HCT116 (cell line): Measurements from ENCODE around the gene FIP1L1. TPM values are rescaled to one million over a fixed set of nuclear protein-coding genes. Genes with fewer than 3 reads are reported as not detected.

Experiments
- ATAC-seq: fragments of 200-7000 bp; cut with Tn5 transposase; 2 replicates; pipeline ENCODE4 v1.9.1; 2020; ENCODE audit warnings: mild to moderate bottlenecking, moderate library complexity
- BruUV-seq: library from RNA; stranded (reverse); fragments of 400-500 nt; replicated peaks from 2 replicates; lab custom pipeline; 2021; lab: Mats Ljungman, UMichigan
- CTCF ChIA-PET: fragments of 300-600 bp; sonication (Branson Sonifier 250); formaldehyde crosslinking; loops from one replicate; lab custom pipeline; 2021; ENCODE audit warnings: antibody characterized with exemption; lab: Charles Lee
- POLR2A ChIA-PET: fragments of 300-600, 350-600 bp; sonication (Branson Sonifier 250); formaldehyde crosslinking; loops from one replicate; lab custom pipeline; 2021; ENCODE audit warnings: antibody characterized with exemption; lab: Charles Lee
- RAD21 ChIA-PET, 2 experiments: fragments of 300-600 bp; sonication (Branson Sonifier 250); formaldehyde crosslinking; loops; one replicate each; lab custom pipeline; 2023; ENCODE audit warnings: low total read pairs in 2 of 2; ENCODE audit not compliant: uncharacterized antibody in 2 of 2, unreplicated experiment in 2 of 2, low non-redundant PET in 1 of 2; lab: Charles Lee
- DNase-seq: peaks from one replicate; pipeline ENCODE4 v3.0.0-alpha.2; 2010; ENCODE audit warnings: low read depth, low spot score
- H2AFZ ChIP-seq: fragments of 200-600 bp; shearing (Covaris generic), sonication (generic); 2 replicates; pipeline ENCODE4 v1.6.1; 2017; ENCODE audit warnings: low read depth, mixed run types, mixed read lengths, antibody characterized with exemption, low read length; ENCODE audit not compliant: poor library complexity, severe bottlenecking
- H3K27ac ChIP-seq: 2 replicates; pipeline ENCODE4 v1.5.1; 2012; ENCODE audit warnings: low read depth, low read length
- H3K27me3 ChIP-seq: fragments of 200-600 bp; sonication (generic); 2 replicates; pipeline ENCODE4 v1.6.1; 2016; ENCODE audit warnings: mixed run types, low read length, mixed read lengths; ENCODE audit not compliant: insufficient read depth
- H3K36me3 ChIP-seq, 2 experiments: fragments of 200-500 bp in 1 of 2; fragments of 200-600 bp in 1 of 2; sonication (Bioruptor generic) in 1 of 2; sonication (generic) in 1 of 2; 2 replicates each; pipeline versions ENCODE4 v1.5.1 to v1.6.1; 2014 to 2016; ENCODE audit warnings: low read length in 2 of 2, inconsistent platforms in 1 of 2, mixed read lengths in 1 of 2, mixed run types in 1 of 2; ENCODE audit not compliant: insufficient read depth in 2 of 2, control insufficient read depth in 1 of 2
- H3K4me1 ChIP-seq, 2 experiments: fragments of 200-600 bp in 1 of 2; sonication (generic) in 1 of 2; 2 replicates each; pipeline versions ENCODE4 v1.5.1 to v1.6.1; 2012 to 2017; ENCODE audit warnings: low read length in 2 of 2, inconsistent platforms in 1 of 2, mild to moderate bottlenecking in 1 of 2, mixed read lengths in 1 of 2, mixed run types in 1 of 2, moderate library complexity in 1 of 2; ENCODE audit not compliant: insufficient read depth in 2 of 2, control insufficient read depth in 1 of 2
- H3K4me2 ChIP-seq: fragments of 200-600 bp; sonication (generic); 2 replicates; pipeline ENCODE4 v1.6.1; 2017; ENCODE audit warnings: mixed run types, low read length, mixed read lengths
- H3K4me3 ChIP-seq, 2 experiments: fragments of 200-600 bp in 1 of 2; sonication (generic) in 1 of 2; replicated peaks in 1 of 2; 2 replicates each; pipeline ENCODE4 v1.5.1; 2011 to 2016; ENCODE audit warnings: low read length in 2 of 2, control low read depth in 1 of 2, low read depth in 1 of 2, mild to moderate bottlenecking in 1 of 2, mixed read lengths in 1 of 2, mixed run types in 1 of 2
- H3K79me2 ChIP-seq: fragments of 200-600 bp; sonication (generic); 2 replicates; pipeline ENCODE4 v1.6.1; 2017; ENCODE audit warnings: mild to moderate bottlenecking, mixed run types, low read length, moderate library complexity, mixed read lengths; ENCODE audit not compliant: insufficient read depth
- H3K9ac ChIP-seq: fragments of 200-600 bp; sonication (generic); 2 replicates; pipeline ENCODE4 v1.6.1; 2016; ENCODE audit warnings: low read length, mixed read lengths
- H3K9me2 ChIP-seq: fragments of 200-600 bp; sonication (generic), shearing (Covaris generic); 2 replicates; pipeline ENCODE4 v1.6.1; 2017; ENCODE audit warnings: mixed run types, mild to moderate bottlenecking, moderate library complexity; ENCODE audit not compliant: insufficient read depth
- H3K9me3 ChIP-seq, 2 experiments: fragments of 200-500 bp in 1 of 2; fragments of 200-600 bp in 1 of 2; sonication (Bioruptor generic) in 1 of 2; sonication (generic) in 1 of 2; 2 replicates each; pipeline ENCODE4 v1.6.1; 2014 to 2017; ENCODE audit warnings: low read length in 2 of 2, mixed read lengths in 2 of 2, inconsistent platforms in 1 of 2, low read depth in 1 of 2, mild to moderate bottlenecking in 1 of 2, mixed run types in 1 of 2, moderate library complexity in 1 of 2; ENCODE audit not compliant: control insufficient read depth in 1 of 2, insufficient read depth in 1 of 2
- H4K20me1 ChIP-seq: fragments of 200-600 bp; sonication (generic), shearing (Covaris generic); 2 replicates; pipeline ENCODE4 v1.6.1; 2017; ENCODE audit warnings: mixed run types, mild to moderate bottlenecking, moderate library complexity; ENCODE audit not compliant: insufficient read depth
- CBX3 ChIP-seq: IDR thresholded peaks from 2 replicates; pipeline ENCODE4 v1.6.1; 2012; ENCODE audit warnings: low read depth
- EGR1 ChIP-seq: IDR thresholded peaks from 2 replicates; pipeline ENCODE4 v1.6.1; 2012; ENCODE audit warnings: low read depth
- EZH2 ChIP-seq: fragments of 200-600 bp; sonication (generic); IDR thresholded peaks from 2 replicates; pipeline ENCODE4 v1.6.1; 2017; ENCODE audit warnings: antibody characterized with exemption, mixed run types
- EZH2phosphoT487 ChIP-seq: fragments of 200-600 bp; IDR thresholded peaks from 2 replicates; pipeline ENCODE4 v1.6.1; 2018; ENCODE audit warnings: antibody characterized with exemption, borderline replicate concordance
- FOSL1 ChIP-seq: IDR thresholded peaks from 2 replicates; pipeline ENCODE4 v1.6.1; 2012; ENCODE audit warnings: low read depth
- JUND ChIP-seq: IDR thresholded peaks from 2 replicates; pipeline ENCODE4 v1.6.1; 2012
- MAX ChIP-seq: IDR thresholded peaks from 2 replicates; pipeline ENCODE4 v1.6.1; 2012
- POLR2A ChIP-seq: IDR thresholded peaks from 2 replicates; pipeline ENCODE4 v1.7.0; 2011; ENCODE audit warnings: borderline replicate concordance; ENCODE audit not compliant: insufficient read depth, insufficient read length; ENCODE audit errors: extremely low read depth
- POLR2AphosphoS5 ChIP-seq: IDR thresholded peaks from 2 replicates; pipeline ENCODE4 v1.6.1; 2011; ENCODE audit warnings: mild to moderate bottlenecking, low read depth, low read length, moderate library complexity
- RAD21 ChIP-seq: IDR thresholded peaks from 2 replicates; pipeline ENCODE4 v1.6.1; 2012; ENCODE audit warnings: low read depth, mild to moderate bottlenecking
- REST ChIP-seq: IDR thresholded peaks from 2 replicates; pipeline ENCODE4 v1.6.1; 2012; ENCODE audit warnings: low read depth
- SIN3A ChIP-seq: IDR thresholded peaks from 2 replicates; pipeline ENCODE4 v1.6.1; 2012; ENCODE audit warnings: low read depth
- SRF ChIP-seq: IDR thresholded peaks from 2 replicates; pipeline ENCODE4 v1.6.1; 2012; ENCODE audit warnings: low read depth
- ZBTB33 ChIP-seq: IDR thresholded peaks from 2 replicates; pipeline ENCODE4 v1.6.1; 2011; ENCODE audit warnings: mild to moderate bottlenecking, low read length, moderate library complexity; ENCODE audit not compliant: insufficient replicate concordance; ENCODE audit errors: extremely low read depth
- ZFX ChIP-seq: fragments of 450-650 bp; IDR thresholded peaks from 2 replicates; pipeline ENCODE4 v1.6.1; 2017
- intact Hi-C: fragments of 100-400 bp; cut with micrococcal nuclease; formaldehyde crosslinking; loops from 2 replicates; pipeline ENCODE4 v1.10.0; 2022
- total RNA-seq: library from RNA; stranded (reverse); gene quantifications from one replicate; pipeline ENCODE4 v1.2.1, GENCODE V29; 2021; ENCODE audit not compliant: unreplicated experiment

FIP1L1 gene
- total RNA-seq, 1 experiment from 2014 or later, result 63.6 TPM

GRCh38 chr4:53498706-53499105 is 121.3 kb downstream of the FIP1L1 start:
- no peaks in the 10 kb centered on the region for H3K27me3 ChIP-seq
- intact Hi-C loops, result no loop called here
- no peaks in the 10 kb centered on the region for H3K79me2 ChIP-seq
- no peaks in the 10 kb centered on the region for H3K9me3 ChIP-seq
- ChIA-PET CTCF (no interaction called here), RAD21 (no interaction called here), POLR2A (interaction anchor here (0.8 kb wide), 1 partner anchor 14 kb away, joined by 3 read pairs; no protein-coding TSS in a partner anchor)
- no peak overlapping the region for H2AFZ ChIP-seq
- H3K4me1 ChIP-seq, result no peaks in the 10 kb centered on the region
- DNase-seq, result no peak
- no peak overlapping the region for H3K27ac ChIP-seq
- no peak overlapping the region for H3K9ac ChIP-seq
- BruUV-seq, result no TSS peak
- H4K20me1 ChIP-seq, result no peaks in the 10 kb centered on the region
- H3K4me3 ChIP-seq, result no peak overlapping the region
- no peak for TF ChIP-seq FOSL1
- TF ChIP-seq EGR1, result no peak
- TF ChIP-seq ZBTB33, result no peak
- TF ChIP-seq JUND, result no peak
- no peak for TF ChIP-seq EZH2phosphoT487
- TF ChIP-seq CBX3, result no peak
- TF ChIP-seq SRF, result no peak
- no peak for TF ChIP-seq POLR2A
- TF ChIP-seq EZH2, result no peak
- TF ChIP-seq MAX, result no peak
- TF ChIP-seq POLR2AphosphoS5, result no peak
- TF ChIP-seq RAD21, result no peak
- no peak for TF ChIP-seq ZFX
- TF ChIP-seq REST, result no peak
- TF ChIP-seq SIN3A, result no peak
- H3K9me2 ChIP-seq, result no peaks in the 10 kb centered on the region
- H3K36me3 ChIP-seq, result no peaks in the 10 kb centered on the region
- H3K4me2 ChIP-seq, result no peak overlapping the region
- no peak for ATAC-seq
